K562 (cell line): ENCODE data around the gene IL21. TPM values are rescaled to one million over a fixed set of nuclear protein-coding genes. Genes with fewer than 3 reads are reported as not detected.
A peak's percentile ranks its signal among the peaks of the same experiment; 100 is the strongest.

ENCODE experiments used
- CAMTA2 ChIP-seq: fragments of 250-450 bp; sonication (Bioruptor Pico); conservative IDR thresholded peaks from 2 replicates; pipeline ENCODE4 v1.5.1; 2022
- CEBPB ChIP-seq: fragments of 450-650 bp; IDR thresholded peaks from 2 replicates; pipeline ENCODE4 v1.6.1; 2016; ENCODE audit warnings: missing genetic modification characterization, missing compliant biosample characterization
- GTF3C2 ChIP-seq: IDR thresholded peaks from 3 replicates; pipeline ENCODE4 v1.6.1; 2011; ENCODE audit warnings: borderline replicate concordance, mild to moderate bottlenecking, moderate library complexity; ENCODE audit not compliant: insufficient read length; ENCODE audit errors: extremely low read depth
- IFI16 ChIP-seq: fragments of 250-450 bp; sonication (Bioruptor Pico); IDR thresholded peaks from 2 replicates; pipeline ENCODE4 v2.1.2; 2022; ENCODE audit warnings: mild to moderate bottlenecking, inconsistent platforms
- PATZ1 ChIP-seq: fragments of 250-450 bp; sonication (Bioruptor Pico); IDR thresholded peaks from 2 replicates; pipeline ENCODE4 v1.5.0; 2020; ENCODE audit warnings: mild to moderate bottlenecking, borderline replicate concordance
- PTBP1 ChIP-seq: fragments of 200-400 bp; formaldehyde crosslinking; IDR thresholded peaks from 2 replicates; pipeline ENCODE4 v1.6.1; 2017; ENCODE audit warnings: low read depth, low read length
- RERE ChIP-seq: sonication (generic); formaldehyde crosslinking; IDR thresholded peaks from 2 replicates; pipeline ENCODE4 v1.8.0; 2023; ENCODE audit warnings: missing genetic modification reagents, mild to moderate bottlenecking, borderline replicate concordance
- TCF7L2 ChIP-seq: fragments of 150-350 bp; IDR thresholded peaks from 2 replicates; pipeline ENCODE4 v1.6.1; 2016; ENCODE audit warnings: low read depth, mild to moderate bottlenecking, low read length, moderate library complexity
- TFAP4 ChIP-seq: sonication (generic); formaldehyde crosslinking; IDR thresholded peaks from 2 replicates; pipeline ENCODE4 v1.8.0; 2022; ENCODE audit warnings: missing genetic modification reagents, mild to moderate bottlenecking, moderate library complexity, borderline replicate concordance
- ZKSCAN8 ChIP-seq: fragments of 200-800 bp; sonication (Bioruptor generic); IDR thresholded peaks from 2 replicates; pipeline ENCODE4 v1.6.1; 2016; ENCODE audit warnings: missing genetic modification characterization, missing compliant biosample characterization
- ZNF511 ChIP-seq: sonication (generic); formaldehyde crosslinking; IDR thresholded peaks from 2 replicates; pipeline ENCODE4 v1.8.0; 2022; ENCODE audit warnings: mild to moderate bottlenecking, missing genetic modification reagents
- ZNF79 ChIP-seq: fragments of 250-450 bp; sonication (Bioruptor Pico); IDR thresholded peaks from 2 replicates; pipeline ENCODE4 v1.4.0; 2020; ENCODE audit warnings: low read depth, mild to moderate bottlenecking, moderate library complexity
- polyA plus RNA-seq, 8 experiments: library from polyadenylated mRNA; depleted of rRNA in 4 of 8; stranded (reverse) in 5 of 8; unstranded in 3 of 8; fragments of >200 nt; fragmentation: Nextera tagmentation in 2 of 8; fragmentation: Illumina TruSeq in 1 of 8; extraction: Ambion mirVana in 2 of 8; extraction: Trizol in 1 of 8; gene quantifications; 2 replicates each; pipeline versions ENCODE4 v1.2.1 to v1.2.3, GENCODE V29; 2011 to 2014; ENCODE audit warnings: inconsistent platforms in 1 of 8, missing spikeins in 1 of 8
- total RNA-seq, 7 experiments: library from RNA; depleted of rRNA in 6 of 7; stranded (reverse); fragments of >200 nt in 6 of 7; fragmentation: Illumina TruSeq in 2 of 7; extraction: Trizol in 2 of 7; gene quantifications; 2 replicates each; pipeline versions ENCODE4 v1.2.1 to v1.2.3, GENCODE V29; 2011 to 2021; ENCODE audit warnings: low replicate concordance in 1 of 7

IL21 gene
- total and polyA plus RNA-seq, 9 of the 15 experiments (the other 6 are each of a cell fraction or from before 2014, with no cell fraction given), result not detected

- no peak for TF ChIP-seq RERE (CRISPR knock-in tag)
- TF ChIP-seq TCF7L2, result no peak
- 0 out of 2 replicates have a peak, but pooled peaks have one; percentile 27 for TF ChIP-seq ZNF79 (CRISPR knock-in tag)
- TF ChIP-seq ZNF511, result no peak
- no peak for TF ChIP-seq IFI16 (CRISPR knock-in tag)
- no peak for TF ChIP-seq TFAP4
- TF ChIP-seq CEBPB, result peak; percentile 36; the same call in 1 of the 2 replicates
- TF ChIP-seq CAMTA2, result no peak
- TF ChIP-seq GTF3C2, result no peak
- no peak for TF ChIP-seq PTBP1
- 0 out of 2 replicates have a peak, but pooled peaks have one; percentile 32 for TF ChIP-seq ZKSCAN8 (CRISPR knock-in tag)
- TF ChIP-seq PATZ1, result no peak
These were observed 40.6 kb upstream of the IL21 start (continued) for GRCh38 chr4:122661176-122662160.
